Measurements from ENCODE around the gene SRSF8. TPM values are rescaled to one million over a fixed set of nuclear protein-coding genes. Genes with fewer than 3 reads are reported as not detected.

SRSF8 gene
- total RNA-seq, 1 donor from 2014 or later = 42.9 TPM

DNA sequence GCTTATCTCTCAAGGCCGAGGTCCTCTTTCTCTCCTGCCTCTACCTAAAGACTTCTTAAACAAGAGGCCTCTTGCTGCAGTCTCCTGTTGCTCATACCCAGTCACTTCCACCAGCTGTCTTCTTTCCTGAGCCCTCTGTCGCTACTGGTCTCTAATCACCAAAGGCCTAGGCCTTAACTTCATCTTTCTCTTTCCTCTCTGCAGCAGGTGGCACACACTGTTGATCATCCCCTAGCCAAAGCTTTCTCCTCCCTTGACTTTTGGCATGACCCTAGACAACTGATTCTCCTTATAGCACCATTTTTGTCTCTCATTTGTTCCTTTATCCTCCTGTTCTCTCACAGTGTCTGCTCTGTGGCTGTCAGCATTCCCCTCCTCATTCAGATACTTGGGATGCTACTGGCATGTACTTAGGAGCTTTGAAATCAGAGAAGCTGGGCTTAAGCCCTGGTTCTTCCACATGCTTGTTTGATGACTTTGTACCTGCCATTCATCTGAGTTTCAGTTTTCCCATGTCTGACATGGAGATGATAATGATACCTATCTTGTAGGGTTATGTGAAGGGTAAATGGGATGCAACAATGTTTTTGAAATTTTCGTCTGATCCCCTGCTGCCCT is 45.3 kb downstream of the SRSF8 start:
- H3K27ac ChIP-seq = no peak overlapping the region
- intact Hi-C loops (cut with DNase I) = no loop called here
- peaks cover 7% of the 10 kb centered on the region for H3K36me3 ChIP-seq
- H3K4me3 ChIP-seq = no peak overlapping the region
- ATAC-seq (no peak), DNase-seq (no peak)
- no peaks in the 10 kb centered on the region for H3K9me3 ChIP-seq
- TF ChIP-seq, protein P1, sequence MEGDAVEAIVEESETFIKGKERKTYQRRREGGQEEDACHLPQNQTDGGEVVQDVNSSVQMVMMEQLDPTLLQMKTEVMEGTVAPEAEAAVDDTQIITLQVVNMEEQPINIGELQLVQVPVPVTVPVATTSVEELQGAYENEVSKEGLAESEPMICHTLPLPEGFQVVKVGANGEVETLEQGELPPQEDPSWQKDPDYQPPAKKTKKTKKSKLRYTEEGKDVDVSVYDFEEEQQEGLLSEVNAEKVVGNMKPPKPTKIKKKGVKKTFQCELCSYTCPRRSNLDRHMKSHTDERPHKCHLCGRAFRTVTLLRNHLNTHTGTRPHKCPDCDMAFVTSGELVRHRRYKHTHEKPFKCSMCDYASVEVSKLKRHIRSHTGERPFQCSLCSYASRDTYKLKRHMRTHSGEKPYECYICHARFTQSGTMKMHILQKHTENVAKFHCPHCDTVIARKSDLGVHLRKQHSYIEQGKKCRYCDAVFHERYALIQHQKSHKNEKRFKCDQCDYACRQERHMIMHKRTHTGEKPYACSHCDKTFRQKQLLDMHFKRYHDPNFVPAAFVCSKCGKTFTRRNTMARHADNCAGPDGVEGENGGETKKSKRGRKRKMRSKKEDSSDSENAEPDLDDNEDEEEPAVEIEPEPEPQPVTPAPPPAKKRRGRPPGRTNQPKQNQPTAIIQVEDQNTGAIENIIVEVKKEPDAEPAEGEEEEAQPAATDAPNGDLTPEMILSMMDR (IDR thresholded peaks at IDR 0.05) = no peak
- H3K4me1 ChIP-seq = peaks cover 24% of the 10 kb centered on the region
- H3K27me3 ChIP-seq (ENCODE audit: low read depth) = no peaks in the 10 kb centered on the region

DNA sequence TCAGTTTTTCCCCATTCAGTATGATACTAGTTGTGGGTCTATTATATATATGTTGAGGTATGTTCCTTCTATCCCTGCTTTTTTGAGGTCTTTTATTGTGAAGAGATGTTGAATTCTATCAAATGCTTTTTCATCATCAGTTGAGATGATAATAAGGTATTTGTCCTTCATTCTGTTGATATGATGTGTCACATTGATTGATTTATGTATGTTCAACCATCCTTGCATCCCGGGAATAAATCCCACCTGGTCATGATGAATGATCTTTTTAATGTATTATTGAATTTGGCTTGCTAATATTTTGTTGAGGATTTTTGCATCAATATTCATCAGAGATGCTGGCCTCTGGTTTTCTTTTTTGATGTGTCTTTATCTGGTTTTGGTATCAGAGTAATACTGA is 48.9 kb downstream of the SRSF8 start:
- ATAC-seq (no peak), DNase-seq (no peak)
- no peaks in the 10 kb centered on the region for H3K9me3 ChIP-seq
- no peak overlapping the region for H3K4me3 ChIP-seq
- no peak overlapping the region for H3K27ac ChIP-seq
- H3K36me3 ChIP-seq = no peaks in the 10 kb centered on the region
- intact Hi-C loops (cut with DNase I) = no loop called here
- H3K27me3 ChIP-seq (ENCODE audit: low read depth) = no peaks in the 10 kb centered on the region
- H3K4me1 ChIP-seq = no peaks in the 10 kb centered on the region
- TF ChIP-seq, protein P1 (IDR thresholded peaks at IDR 0.05) = no peak

- no peak overlapping the region for H3K27ac ChIP-seq
- no peaks in the 10 kb centered on the region for H3K9me3 ChIP-seq
- no peak for ATAC-seq
- intact Hi-C loops (cut with DNase I) = no loop called here
- H3K4me1 ChIP-seq = no peaks in the 10 kb centered on the region
- no peak for DNase-seq
- TF ChIP-seq, protein P1 (IDR thresholded peaks at IDR 0.05) = no peak
- no peaks in the 10 kb centered on the region for H3K36me3 ChIP-seq
- no peaks in the 10 kb centered on the region for H3K27me3 ChIP-seq (ENCODE audit: low read depth)
- H3K4me3 ChIP-seq = no peak overlapping the region
Measured at GRCh38 chr11:95119361-95120060, 52.8 kb downstream of the SRSF8 start.

Other genes with a start within 250 kb of the SRSF8 start
- 57.9 TPM for gene CWC15, start 93.4 kb upstream of the SRSF8 start, total RNA-seq
- gene KDM4D, start 93.2 kb upstream of the SRSF8 start, total RNA-seq = 0.68 TPM
- gene KDM4E, start 41.7 kb upstream of the SRSF8 start, total RNA-seq = not detected
- not detected for gene KDM4F, start 17.5 kb upstream of the SRSF8 start, total RNA-seq
- gene ENDOD1, start 22.9 kb downstream of the SRSF8 start, total RNA-seq = 30.4 TPM
- gene SESN3, start 164.3 kb downstream of the SRSF8 start, total RNA-seq = 33.8 TPM